SH-SY5Y (cell line): ENCODE measurements around the gene TRMT2A.

Experiments
- GATA2 ChIP-seq: IDR thresholded peaks from 2 replicates; pipeline ENCODE4 v1.6.1; 2011; ENCODE audit warnings: mild to moderate bottlenecking, low read depth, low read length
- GATA3 ChIP-seq: IDR thresholded peaks from 2 replicates; pipeline ENCODE4 v1.6.1; 2011; ENCODE audit warnings: low read depth, mild to moderate bottlenecking, low read length, moderate library complexity

GRCh38 chr22:20130319-20130718 lies 13.3 kb upstream of the TRMT2A start:
- TF ChIP-seq GATA2, result no peak
- TF ChIP-seq GATA3, result no peak
